WTC11 (cell line): ENCODE data around the gene DDIAS. TPM values are rescaled to one million over a fixed set of nuclear protein-coding genes. Genes with fewer than 3 reads are reported as not detected.
A peak's percentile ranks its signal among the peaks of the same experiment; 100 is the strongest.

Experiments used
- ATAC-seq: fragments of 200-7000 bp; cut with Tn5 transposase; 2 replicates; pipeline ENCODE4 v1.10.0; 2021; ENCODE audit warnings: mild to moderate bottlenecking, moderate library complexity
- CTCF ChIA-PET: fragments of 300-600 bp; sonication (Branson Sonifier 250); formaldehyde crosslinking; loops from one replicate; lab custom pipeline; 2021; ENCODE audit warnings: antibody characterized with exemption; lab: Charles Lee
- POLR2A ChIA-PET: fragments of 350-600 bp; sonication (Branson Sonifier 250); formaldehyde crosslinking; loops from one replicate; lab custom pipeline; 2021; ENCODE audit warnings: antibody characterized with exemption; lab: Charles Lee
- DNase-seq: peaks from one replicate; pipeline ENCODE4 v3.0.0; 2021; ENCODE audit warnings: low spot score
- H3K27ac Mint-ChIP-seq: 2 replicates; pipeline ENCODE4 v1.8.0; 2021; ENCODE audit warnings: mixed read lengths
- H3K27me3 Mint-ChIP-seq: 2 replicates; pipeline ENCODE4 v1.8.0; 2021; ENCODE audit warnings: low read depth, mild to moderate bottlenecking, moderate library complexity, mixed read lengths
- H3K36me3 Mint-ChIP-seq: 2 replicates; pipeline ENCODE4 v1.8.0; 2021; ENCODE audit warnings: mixed read lengths
- H3K4me1 Mint-ChIP-seq: 2 replicates; pipeline ENCODE4 v1.8.0; 2022; ENCODE audit warnings: mixed read lengths
- H3K4me3 Mint-ChIP-seq: 2 replicates; pipeline ENCODE4 v1.8.0; 2021; ENCODE audit warnings: mild to moderate bottlenecking, moderate library complexity, mixed read lengths
- H3K9me3 Mint-ChIP-seq: 2 replicates; pipeline ENCODE4 v1.8.0; 2021; ENCODE audit warnings: mixed read lengths
- CREM ChIP-seq: sonication (generic); formaldehyde crosslinking; IDR thresholded peaks from 2 replicates; pipeline ENCODE4 v1.8.1; 2022; ENCODE audit warnings: mild to moderate bottlenecking, missing genetic modification reagents, moderate library complexity
- ERG ChIP-seq: fragments of 250-450 bp; sonication (Bioruptor Pico); IDR thresholded peaks from 2 replicates; pipeline ENCODE4 v1.8.0; 2021; ENCODE audit warnings: mild to moderate bottlenecking
- KAT7 ChIP-seq: sonication (generic); formaldehyde crosslinking; IDR thresholded peaks from 2 replicates; pipeline ENCODE4 v1.8.1; 2023; ENCODE audit warnings: missing genetic modification reagents, mild to moderate bottlenecking, borderline replicate concordance
- PRRX2 ChIP-seq: fragments of 250-450 bp; sonication (Bioruptor Pico); IDR thresholded peaks from 2 replicates; pipeline ENCODE4 v1.8.0; 2021; ENCODE audit warnings: mild to moderate bottlenecking
- SMAD4 ChIP-seq: sonication (generic); formaldehyde crosslinking; IDR thresholded peaks from 2 replicates; pipeline ENCODE4 v1.8.0; 2022; ENCODE audit warnings: mild to moderate bottlenecking, missing genetic modification reagents
- TCF7 ChIP-seq: sonication (generic); formaldehyde crosslinking; IDR thresholded peaks from 2 replicates; pipeline ENCODE4 v1.8.0; 2022; ENCODE audit warnings: mild to moderate bottlenecking, low read depth, missing genetic modification reagents, moderate library complexity
- ZBTB21 ChIP-seq: sonication (generic); formaldehyde crosslinking; IDR thresholded peaks from 2 replicates; pipeline ENCODE4 v1.8.1; 2023; ENCODE audit warnings: mild to moderate bottlenecking, missing genetic modification reagents, borderline replicate concordance
- ZNF232 ChIP-seq: sonication (generic); formaldehyde crosslinking; IDR thresholded peaks from 2 replicates; pipeline ENCODE4 v1.8.0; 2022; ENCODE audit warnings: mild to moderate bottlenecking, missing genetic modification reagents
- ZNF425 ChIP-seq: fragments of 250-450 bp; sonication (Bioruptor Pico); conservative IDR thresholded peaks from 2 replicates; pipeline ENCODE4 v1.9.0; 2021; ENCODE audit warnings: mild to moderate bottlenecking
- ZNF532 ChIP-seq: fragments of 250-450 bp; sonication (Bioruptor Pico); IDR thresholded peaks from 2 replicates; pipeline ENCODE4 v1.9.0; 2021; ENCODE audit warnings: mild to moderate bottlenecking, borderline replicate concordance
- total RNA-seq: library from RNA; stranded (reverse); gene quantifications from 3 replicates; pipeline ENCODE4 v1.2.3, GENCODE V29; 2021
- TF ChIP-seq, protein P1 (sequence below): sonication (generic); formaldehyde crosslinking; IDR thresholded peaks from 2 replicates; pipeline ENCODE4 v1.8.0; 2022; ENCODE audit warnings: mild to moderate bottlenecking, missing genetic modification reagents
- TF ChIP-seq, protein P2 (sequence below): sonication (generic); formaldehyde crosslinking; IDR thresholded peaks from 2 replicates; pipeline ENCODE4 v1.8.1; 2023; ENCODE audit warnings: mild to moderate bottlenecking, missing genetic modification reagents, borderline replicate concordance
- TF ChIP-seq, protein P3 (sequence below): fragments of 250-450 bp; sonication (Bioruptor Pico); IDR thresholded peaks from 2 replicates; pipeline ENCODE4 v2.1.2; 2022; ENCODE audit warnings: mild to moderate bottlenecking, moderate library complexity
- TF ChIP-seq, protein P4 (sequence below): sonication (generic); formaldehyde crosslinking; IDR thresholded peaks from 2 replicates; pipeline ENCODE4 v1.8.0; 2022; ENCODE audit warnings: missing genetic modification reagents
- TF ChIP-seq, protein P5 (sequence below): fragments of 250-450 bp; sonication (Bioruptor Pico); IDR thresholded peaks from 2 replicates; pipeline ENCODE4 v1.9.0; 2021; ENCODE audit warnings: mild to moderate bottlenecking

DDIAS gene
- total RNA-seq, 1 experiment from 2014 or later = 28.7 TPM

DNA sequence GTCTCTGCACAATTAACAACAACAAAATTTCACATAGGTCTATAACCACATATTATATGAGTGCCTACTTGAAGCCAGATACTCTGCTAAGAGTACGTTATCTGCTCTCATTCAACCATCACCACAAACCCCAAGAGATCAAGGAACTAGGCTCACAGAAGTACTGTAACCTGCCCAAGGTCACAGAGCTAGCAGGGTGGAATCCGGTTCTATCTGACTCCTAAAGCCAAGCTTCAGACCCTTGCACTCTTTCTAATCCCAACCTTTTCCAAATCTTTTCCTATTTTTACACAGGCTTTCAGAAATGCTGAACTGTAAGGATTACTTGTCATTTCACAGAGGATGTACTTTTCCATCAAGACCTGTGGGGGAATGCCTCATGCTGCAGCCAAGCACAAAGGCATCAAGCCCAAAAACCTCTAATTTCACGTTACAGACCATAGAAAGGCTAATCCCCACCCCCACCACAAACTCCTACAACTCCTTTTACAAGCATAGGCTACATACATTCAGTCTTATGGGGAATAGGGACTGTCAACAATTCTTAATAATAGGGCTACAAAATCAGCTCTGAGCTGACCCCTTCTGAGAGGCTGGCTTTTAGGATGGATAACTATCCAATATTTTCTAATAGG lies 2.2 kb upstream of the DDIAS start:
- H3K27me3 Mint-ChIP-seq = no peaks in the 10 kb centered on the region; the same call in 1 of the 2 replicates
- H3K27ac Mint-ChIP-seq = peak overlapping the region; percentile 85; the same call in 1 of the 2 replicates
- peak overlapping the region; percentile 100 for H3K4me3 Mint-ChIP-seq
- ChIA-PET POLR2A (interaction anchor here (1.0 to 2.6 kb wide), 4 partner anchors 11 to 258 kb away, joined by 3 to 19 read pairs (median 10); partner anchors contain the start of genes FAM181B and PCF11), CTCF (interaction anchor here (0.9 to 3.7 kb wide), 4 partner anchors 31 to 204 kb away, joined by 3 to 85 read pairs (median 6); no protein-coding TSS in a partner anchor)
- H3K36me3 Mint-ChIP-seq = no peaks in the 10 kb centered on the region
- DNase-seq (no peak), ATAC-seq (no peak)
- no peaks in the 10 kb centered on the region for H3K9me3 Mint-ChIP-seq
- peaks cover 28% of the 10 kb centered on the region for H3K4me1 Mint-ChIP-seq
- TF ChIP-seq ZBTB21 (CRISPR knock-in tag) (no peak), PRRX2 (CRISPR knock-in tag) (no peak), SMAD4 (no peak), CREM (CRISPR knock-in tag) (no peak), ZNF425 (CRISPR knock-in tag) (no peak), KAT7 (CRISPR knock-in tag) (no peak), ZNF232 (CRISPR knock-in tag) (no peak), ZNF532 (CRISPR knock-in tag) (no peak), TCF7 (CRISPR knock-in tag) (no peak), ERG (no peak)
- TF ChIP-seq, protein P1, sequence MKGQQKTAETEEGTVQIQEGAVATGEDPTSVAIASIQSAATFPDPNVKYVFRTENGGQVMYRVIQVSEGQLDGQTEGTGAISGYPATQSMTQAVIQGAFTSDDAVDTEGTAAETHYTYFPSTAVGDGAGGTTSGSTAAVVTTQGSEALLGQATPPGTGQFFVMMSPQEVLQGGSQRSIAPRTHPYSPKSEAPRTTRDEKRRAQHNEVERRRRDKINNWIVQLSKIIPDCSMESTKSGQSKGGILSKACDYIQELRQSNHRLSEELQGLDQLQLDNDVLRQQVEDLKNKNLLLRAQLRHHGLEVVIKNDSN (CRISPR knock-in tag) = no peak
- TF ChIP-seq, protein P2, sequence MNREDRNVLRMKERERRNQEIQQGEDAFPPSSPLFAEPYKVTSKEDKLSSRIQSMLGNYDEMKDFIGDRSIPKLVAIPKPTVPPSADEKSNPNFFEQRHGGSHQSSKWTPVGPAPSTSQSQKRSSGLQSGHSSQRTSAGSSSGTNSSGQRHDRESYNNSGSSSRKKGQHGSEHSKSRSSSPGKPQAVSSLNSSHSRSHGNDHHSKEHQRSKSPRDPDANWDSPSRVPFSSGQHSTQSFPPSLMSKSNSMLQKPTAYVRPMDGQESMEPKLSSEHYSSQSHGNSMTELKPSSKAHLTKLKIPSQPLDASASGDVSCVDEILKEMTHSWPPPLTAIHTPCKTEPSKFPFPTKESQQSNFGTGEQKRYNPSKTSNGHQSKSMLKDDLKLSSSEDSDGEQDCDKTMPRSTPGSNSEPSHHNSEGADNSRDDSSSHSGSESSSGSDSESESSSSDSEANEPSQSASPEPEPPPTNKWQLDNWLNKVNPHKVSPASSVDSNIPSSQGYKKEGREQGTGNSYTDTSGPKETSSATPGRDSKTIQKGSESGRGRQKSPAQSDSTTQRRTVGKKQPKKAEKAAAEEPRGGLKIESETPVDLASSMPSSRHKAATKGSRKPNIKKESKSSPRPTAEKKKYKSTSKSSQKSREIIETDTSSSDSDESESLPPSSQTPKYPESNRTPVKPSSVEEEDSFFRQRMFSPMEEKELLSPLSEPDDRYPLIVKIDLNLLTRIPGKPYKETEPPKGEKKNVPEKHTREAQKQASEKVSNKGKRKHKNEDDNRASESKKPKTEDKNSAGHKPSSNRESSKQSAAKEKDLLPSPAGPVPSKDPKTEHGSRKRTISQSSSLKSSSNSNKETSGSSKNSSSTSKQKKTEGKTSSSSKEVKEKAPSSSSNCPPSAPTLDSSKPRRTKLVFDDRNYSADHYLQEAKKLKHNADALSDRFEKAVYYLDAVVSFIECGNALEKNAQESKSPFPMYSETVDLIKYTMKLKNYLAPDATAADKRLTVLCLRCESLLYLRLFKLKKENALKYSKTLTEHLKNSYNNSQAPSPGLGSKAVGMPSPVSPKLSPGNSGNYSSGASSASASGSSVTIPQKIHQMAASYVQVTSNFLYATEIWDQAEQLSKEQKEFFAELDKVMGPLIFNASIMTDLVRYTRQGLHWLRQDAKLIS (CRISPR knock-in tag) = no peak
- TF ChIP-seq, protein P3, sequence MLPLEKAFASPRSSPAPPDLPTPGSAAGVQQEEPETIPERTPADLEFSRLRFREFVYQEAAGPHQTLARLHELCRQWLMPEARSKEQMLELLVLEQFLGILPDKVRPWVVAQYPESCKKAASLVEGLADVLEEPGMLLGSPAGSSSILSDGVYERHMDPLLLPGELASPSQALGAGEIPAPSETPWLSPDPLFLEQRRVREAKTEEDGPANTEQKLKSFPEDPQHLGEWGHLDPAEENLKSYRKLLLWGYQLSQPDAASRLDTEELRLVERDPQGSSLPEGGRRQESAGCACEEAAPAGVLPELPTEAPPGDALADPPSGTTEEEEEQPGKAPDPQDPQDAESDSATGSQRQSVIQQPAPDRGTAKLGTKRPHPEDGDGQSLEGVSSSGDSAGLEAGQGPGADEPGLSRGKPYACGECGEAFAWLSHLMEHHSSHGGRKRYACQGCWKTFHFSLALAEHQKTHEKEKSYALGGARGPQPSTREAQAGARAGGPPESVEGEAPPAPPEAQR = no peak
- TF ChIP-seq, protein P4, sequence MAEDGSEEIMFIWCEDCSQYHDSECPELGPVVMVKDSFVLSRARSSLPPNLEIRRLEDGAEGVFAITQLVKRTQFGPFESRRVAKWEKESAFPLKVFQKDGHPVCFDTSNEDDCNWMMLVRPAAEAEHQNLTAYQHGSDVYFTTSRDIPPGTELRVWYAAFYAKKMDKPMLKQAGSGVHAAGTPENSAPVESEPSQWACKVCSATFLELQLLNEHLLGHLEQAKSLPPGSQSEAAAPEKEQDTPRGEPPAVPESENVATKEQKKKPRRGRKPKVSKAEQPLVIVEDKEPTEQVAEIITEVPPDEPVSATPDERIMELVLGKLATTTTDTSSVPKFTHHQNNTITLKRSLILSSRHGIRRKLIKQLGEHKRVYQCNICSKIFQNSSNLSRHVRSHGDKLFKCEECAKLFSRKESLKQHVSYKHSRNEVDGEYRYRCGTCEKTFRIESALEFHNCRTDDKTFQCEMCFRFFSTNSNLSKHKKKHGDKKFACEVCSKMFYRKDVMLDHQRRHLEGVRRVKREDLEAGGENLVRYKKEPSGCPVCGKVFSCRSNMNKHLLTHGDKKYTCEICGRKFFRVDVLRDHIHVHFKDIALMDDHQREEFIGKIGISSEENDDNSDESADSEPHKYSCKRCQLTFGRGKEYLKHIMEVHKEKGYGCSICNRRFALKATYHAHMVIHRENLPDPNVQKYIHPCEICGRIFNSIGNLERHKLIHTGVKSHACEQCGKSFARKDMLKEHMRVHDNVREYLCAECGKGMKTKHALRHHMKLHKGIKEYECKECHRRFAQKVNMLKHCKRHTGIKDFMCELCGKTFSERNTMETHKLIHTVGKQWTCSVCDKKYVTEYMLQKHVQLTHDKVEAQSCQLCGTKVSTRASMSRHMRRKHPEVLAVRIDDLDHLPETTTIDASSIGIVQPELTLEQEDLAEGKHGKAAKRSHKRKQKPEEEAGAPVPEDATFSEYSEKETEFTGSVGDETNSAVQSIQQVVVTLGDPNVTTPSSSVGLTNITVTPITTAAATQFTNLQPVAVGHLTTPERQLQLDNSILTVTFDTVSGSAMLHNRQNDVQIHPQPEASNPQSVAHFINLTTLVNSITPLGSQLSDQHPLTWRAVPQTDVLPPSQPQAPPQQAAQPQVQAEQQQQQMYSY (CRISPR knock-in tag) = no peak
- TF ChIP-seq, protein P5, sequence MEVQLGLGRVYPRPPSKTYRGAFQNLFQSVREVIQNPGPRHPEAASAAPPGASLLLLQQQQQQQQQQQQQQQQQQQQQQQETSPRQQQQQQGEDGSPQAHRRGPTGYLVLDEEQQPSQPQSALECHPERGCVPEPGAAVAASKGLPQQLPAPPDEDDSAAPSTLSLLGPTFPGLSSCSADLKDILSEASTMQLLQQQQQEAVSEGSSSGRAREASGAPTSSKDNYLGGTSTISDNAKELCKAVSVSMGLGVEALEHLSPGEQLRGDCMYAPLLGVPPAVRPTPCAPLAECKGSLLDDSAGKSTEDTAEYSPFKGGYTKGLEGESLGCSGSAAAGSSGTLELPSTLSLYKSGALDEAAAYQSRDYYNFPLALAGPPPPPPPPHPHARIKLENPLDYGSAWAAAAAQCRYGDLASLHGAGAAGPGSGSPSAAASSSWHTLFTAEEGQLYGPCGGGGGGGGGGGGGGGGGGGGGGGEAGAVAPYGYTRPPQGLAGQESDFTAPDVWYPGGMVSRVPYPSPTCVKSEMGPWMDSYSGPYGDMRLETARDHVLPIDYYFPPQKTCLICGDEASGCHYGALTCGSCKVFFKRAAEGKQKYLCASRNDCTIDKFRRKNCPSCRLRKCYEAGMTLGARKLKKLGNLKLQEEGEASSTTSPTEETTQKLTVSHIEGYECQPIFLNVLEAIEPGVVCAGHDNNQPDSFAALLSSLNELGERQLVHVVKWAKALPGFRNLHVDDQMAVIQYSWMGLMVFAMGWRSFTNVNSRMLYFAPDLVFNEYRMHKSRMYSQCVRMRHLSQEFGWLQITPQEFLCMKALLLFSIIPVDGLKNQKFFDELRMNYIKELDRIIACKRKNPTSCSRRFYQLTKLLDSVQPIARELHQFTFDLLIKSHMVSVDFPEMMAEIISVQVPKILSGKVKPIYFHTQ (CRISPR knock-in tag) = no peak
